ENCODE measurements around the gene ZNF664.

Gene ZNF664

DNA sequence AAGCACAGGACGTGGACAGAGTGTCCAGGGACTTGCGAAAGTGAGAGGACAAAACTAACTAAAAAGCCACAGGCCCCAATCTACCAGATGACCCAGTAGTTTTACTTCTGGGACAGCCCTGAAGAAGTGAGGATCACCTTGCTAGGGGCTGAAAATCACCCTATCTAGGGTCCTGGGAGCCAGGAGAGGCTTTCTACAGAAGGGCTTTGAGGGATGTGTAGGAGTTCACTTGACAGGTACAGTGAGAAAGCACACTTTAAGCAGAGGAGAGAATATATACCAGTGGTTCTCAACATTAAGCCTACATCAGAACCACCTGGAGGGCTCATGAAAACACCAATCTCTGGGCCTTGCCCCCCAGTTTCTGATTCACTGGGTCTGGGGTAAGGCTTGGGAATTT is 60.8 kb downstream of the ZNF664 start:
- WGBS, result 94% methylated on average over 2 of the region's 2 CpGs
- peaks cover 8% of the 10 kb centered on the region for H3K4me1 ChIP-seq (ENCODE audit: control insufficient read depth, insufficient read depth, low read depth, low read length)
- H2BK120ac ChIP-seq (ENCODE audit: low read depth, low read length), result no peak overlapping the region
- no peaks in the 10 kb centered on the region for H3K36me3 ChIP-seq (ENCODE audit: control insufficient read depth in 1 of 2, insufficient read depth in 2 of 2, low read depth in 1 of 2, low read length in 2 of 2)
- H3K14ac ChIP-seq (ENCODE audit: low read length in 2 of 2), result no peak overlapping the region
- no peaks in the 10 kb centered on the region for H3K9me3 ChIP-seq (ENCODE audit: control insufficient read depth, low read length)
- no peak overlapping the region for H3K23ac ChIP-seq (ENCODE audit: low read length in 2 of 2)
- no peak overlapping the region for H3K4me2 ChIP-seq (ENCODE audit: low read length, poor library complexity, severe bottlenecking)
- no peak overlapping the region for H2AK5ac ChIP-seq (ENCODE audit: low read length, severe bottlenecking)
- H3K9ac ChIP-seq (ENCODE audit: low read length), result no peak overlapping the region
- no peak overlapping the region for H3K27ac ChIP-seq (ENCODE audit: low read length, poor library complexity, severe bottlenecking)
- H3K18ac ChIP-seq (ENCODE audit: low read depth in 1 of 2, low read length in 2 of 2), result no peak overlapping the region
- H4K91ac ChIP-seq (ENCODE audit: low read length), result no peak overlapping the region
- H2BK5ac ChIP-seq (ENCODE audit: low read depth, low read length, poor library complexity, severe bottlenecking), result no peak overlapping the region
- no peaks in the 10 kb centered on the region for H3K27me3 ChIP-seq (ENCODE audit: control insufficient read depth in 1 of 2, insufficient read depth in 1 of 2, low read length in 2 of 2)
- H2BK15ac ChIP-seq (ENCODE audit: low read depth, poor library complexity, severe bottlenecking), result no peak overlapping the region
- H3K4me3 ChIP-seq (ENCODE audit: insufficient read depth in 1 of 2, low read depth in 1 of 2, low read length in 2 of 2), result no peak overlapping the region
- H2BK12ac ChIP-seq (ENCODE audit: low read length in 2 of 2), result no peak overlapping the region
- peaks cover 2% of the 10 kb centered on the region for H3K79me1 ChIP-seq (replicated peaks; ENCODE audit: low read length, poor library complexity, severe bottlenecking)
- H2AFZ ChIP-seq (ENCODE audit: low read depth, low read length), result no peak overlapping the region
- no peak overlapping the region for H3K4ac ChIP-seq (ENCODE audit: low read depth in 1 of 2, low read length in 2 of 2)
- no peak overlapping the region for H4K8ac ChIP-seq (ENCODE audit: low read length)
- no peak for DNase-seq

DNA sequence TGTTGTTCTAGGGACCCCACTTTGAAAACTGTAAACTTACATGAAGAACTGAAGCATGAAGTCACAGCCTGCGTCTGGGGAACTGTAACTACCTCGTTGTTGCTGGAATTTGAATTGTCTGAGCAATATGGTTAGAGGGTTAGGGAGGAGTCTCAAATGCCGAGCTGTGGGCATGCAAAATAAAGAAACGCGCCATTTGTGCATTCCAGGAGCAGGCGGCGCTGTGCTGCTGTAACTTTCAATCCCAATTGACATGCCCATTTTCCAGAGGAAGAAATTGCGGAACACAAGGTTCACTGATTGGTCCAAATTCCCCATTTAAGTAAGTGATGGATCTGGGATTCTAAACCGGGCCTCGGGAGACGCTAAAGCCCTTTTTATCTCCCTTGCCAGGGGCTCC is 61.3 kb downstream of the ZNF664 start:
- H3K4ac ChIP-seq (ENCODE audit: low read depth in 1 of 2, low read length in 2 of 2), result no peak overlapping the region
- no peak overlapping the region for H4K8ac ChIP-seq (ENCODE audit: low read length)
- DNase-seq, result no peak
- no peak overlapping the region for H3K18ac ChIP-seq (ENCODE audit: low read depth in 1 of 2, low read length in 2 of 2)
- H3K4me3 ChIP-seq (ENCODE audit: insufficient read depth in 1 of 2, low read depth in 1 of 2, low read length in 2 of 2), result no peak overlapping the region
- H2BK12ac ChIP-seq (ENCODE audit: low read length in 2 of 2), result no peak overlapping the region
- H3K4me2 ChIP-seq (ENCODE audit: low read length, poor library complexity, severe bottlenecking), result no peak overlapping the region
- H3K27me3 ChIP-seq (ENCODE audit: control insufficient read depth in 1 of 2, insufficient read depth in 1 of 2, low read length in 2 of 2), result no peaks in the 10 kb centered on the region
- H3K27ac ChIP-seq (ENCODE audit: low read length, poor library complexity, severe bottlenecking), result no peak overlapping the region
- no peak overlapping the region for H3K14ac ChIP-seq (ENCODE audit: low read length in 2 of 2)
- no peaks in the 10 kb centered on the region for H3K36me3 ChIP-seq (ENCODE audit: control insufficient read depth in 1 of 2, insufficient read depth in 2 of 2, low read depth in 1 of 2, low read length in 2 of 2)
- no peak overlapping the region for H3K23ac ChIP-seq (ENCODE audit: low read length in 2 of 2)
- 84% methylated on average over 11 of the region's 11 CpGs for WGBS
- H4K91ac ChIP-seq (ENCODE audit: low read length), result no peak overlapping the region
- H3K9ac ChIP-seq (ENCODE audit: low read length), result no peak overlapping the region
- H2AK5ac ChIP-seq (ENCODE audit: low read length, severe bottlenecking), result no peak overlapping the region
- H2BK5ac ChIP-seq (ENCODE audit: low read depth, low read length, poor library complexity, severe bottlenecking), result no peak overlapping the region
- H2BK120ac ChIP-seq (ENCODE audit: low read depth, low read length), result no peak overlapping the region
- no peaks in the 10 kb centered on the region for H3K9me3 ChIP-seq (ENCODE audit: control insufficient read depth, low read length)
- peaks cover 2% of the 10 kb centered on the region for H3K79me1 ChIP-seq (replicated peaks; ENCODE audit: low read length, poor library complexity, severe bottlenecking)
- no peak overlapping the region for H2BK15ac ChIP-seq (ENCODE audit: low read depth, poor library complexity, severe bottlenecking)
- peaks cover 8% of the 10 kb centered on the region for H3K4me1 ChIP-seq (ENCODE audit: control insufficient read depth, insufficient read depth, low read depth, low read length)
- H2AFZ ChIP-seq (ENCODE audit: low read depth, low read length), result no peak overlapping the region

DNA sequence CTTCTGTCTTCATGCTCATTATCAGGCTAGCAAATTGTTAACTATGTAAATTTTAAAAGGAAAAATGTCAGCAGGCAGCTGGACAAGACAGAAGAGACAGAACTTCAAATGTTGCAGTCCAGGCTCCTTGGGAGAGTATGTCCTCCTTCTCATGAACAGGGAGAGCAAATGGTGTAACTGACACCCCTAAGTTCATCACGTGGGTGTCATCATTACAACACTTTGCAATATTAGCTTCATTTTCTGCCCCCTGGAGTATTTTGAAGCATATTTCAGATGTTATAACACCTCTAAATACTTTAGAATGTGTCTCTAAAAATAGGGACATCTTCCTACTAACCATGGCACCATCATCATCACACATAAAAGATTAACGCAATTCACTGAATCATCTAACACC is 62.1 kb downstream of the ZNF664 start:
- Histone ChIP-seq H3K9me3 (ENCODE audit: control insufficient read depth, low read length) (no peaks in the 10 kb centered on the region), H3K27me3 (ENCODE audit: control insufficient read depth in 1 of 2, insufficient read depth in 1 of 2, low read length in 2 of 2) (no peaks in the 10 kb centered on the region), H3K23ac (ENCODE audit: low read length in 2 of 2) (no peak overlapping the region), H3K4me3 (ENCODE audit: insufficient read depth in 1 of 2, low read depth in 1 of 2, low read length in 2 of 2) (no peak overlapping the region), H4K8ac (ENCODE audit: low read length) (no peak overlapping the region), H3K36me3 (ENCODE audit: control insufficient read depth in 1 of 2, insufficient read depth in 2 of 2, low read depth in 1 of 2, low read length in 2 of 2) (no peaks in the 10 kb centered on the region), H2BK5ac (ENCODE audit: low read depth, low read length, poor library complexity, severe bottlenecking) (no peak overlapping the region), H4K91ac (ENCODE audit: low read length) (no peak overlapping the region), H3K18ac (ENCODE audit: low read depth in 1 of 2, low read length in 2 of 2) (no peak overlapping the region), H3K79me1 (replicated peaks; ENCODE audit: low read length, poor library complexity, severe bottlenecking) (peaks cover 2% of the 10 kb centered on the region), H2BK12ac (ENCODE audit: low read length in 2 of 2) (no peak overlapping the region), H2AFZ (ENCODE audit: low read depth, low read length) (no peak overlapping the region), H3K27ac (ENCODE audit: low read length, poor library complexity, severe bottlenecking) (no peak overlapping the region), H2AK5ac (ENCODE audit: low read length, severe bottlenecking) (no peak overlapping the region), H3K4ac (ENCODE audit: low read depth in 1 of 2, low read length in 2 of 2) (no peak overlapping the region), H2BK120ac (ENCODE audit: low read depth, low read length) (no peak overlapping the region), H3K4me1 (ENCODE audit: control insufficient read depth, insufficient read depth, low read depth, low read length) (peaks cover 5% of the 10 kb centered on the region), H3K9ac (ENCODE audit: low read length) (no peak overlapping the region), H3K4me2 (ENCODE audit: low read length, poor library complexity, severe bottlenecking) (no peak overlapping the region), H3K14ac (ENCODE audit: low read length in 2 of 2) (no peak overlapping the region), H2BK15ac (ENCODE audit: low read depth, poor library complexity, severe bottlenecking) (no peak overlapping the region)
- no peak for DNase-seq
- whole genome bisulfite sequencing, result 98% methylated on average over 1 of the region's 2 CpGs

DNA sequence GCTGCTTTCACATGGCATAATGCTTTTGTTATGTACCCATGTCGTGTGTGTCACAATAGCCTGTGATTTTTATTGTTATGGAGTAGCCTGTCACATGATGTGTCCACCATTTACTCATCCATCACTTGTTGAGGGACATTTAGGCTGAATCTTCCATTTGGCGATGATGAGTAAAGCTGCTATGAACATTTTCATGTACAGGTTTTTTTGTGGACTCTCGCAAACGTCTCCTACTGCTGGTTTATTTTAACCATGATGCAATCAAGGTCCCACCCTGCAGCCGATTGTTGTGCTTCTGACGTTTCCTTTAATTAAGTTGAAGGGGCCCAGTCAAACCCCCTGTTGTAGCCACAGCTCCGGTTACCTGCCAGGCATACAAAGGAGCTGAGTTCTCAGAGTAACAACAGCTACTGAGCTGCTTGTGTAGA is 63.2 kb downstream of the ZNF664 start:
- H3K9me3 ChIP-seq (ENCODE audit: control insufficient read depth, low read length), result no peaks in the 10 kb centered on the region
- no peak overlapping the region for H3K4me3 ChIP-seq (ENCODE audit: insufficient read depth in 1 of 2, low read depth in 1 of 2, low read length in 2 of 2)
- H2BK120ac ChIP-seq (ENCODE audit: low read depth, low read length), result no peak overlapping the region
- no peak overlapping the region for H3K23ac ChIP-seq (ENCODE audit: low read length in 2 of 2)
- H2BK12ac ChIP-seq (ENCODE audit: low read length in 2 of 2), result no peak overlapping the region
- H3K36me3 ChIP-seq (ENCODE audit: control insufficient read depth in 1 of 2, insufficient read depth in 2 of 2, low read depth in 1 of 2, low read length in 2 of 2), result no peaks in the 10 kb centered on the region
- peaks cover 2% of the 10 kb centered on the region for H3K4me1 ChIP-seq (ENCODE audit: control insufficient read depth, insufficient read depth, low read depth, low read length)
- WGBS, result 61% methylated on average over 7 of the region's 7 CpGs
- no peak for DNase-seq
- H3K14ac ChIP-seq (ENCODE audit: low read length in 2 of 2), result no peak overlapping the region
- H3K27ac ChIP-seq (ENCODE audit: low read length, poor library complexity, severe bottlenecking), result no peak overlapping the region
- H2BK15ac ChIP-seq (ENCODE audit: low read depth, poor library complexity, severe bottlenecking), result no peak overlapping the region
- peaks cover 2% of the 10 kb centered on the region for H3K79me1 ChIP-seq (replicated peaks; ENCODE audit: low read length, poor library complexity, severe bottlenecking)
- peak overlapping the region; percentile 64 for H3K9ac ChIP-seq (ENCODE audit: low read length)
- peak overlapping the region in 1 of 2 experiments; percentile 40 for H3K4ac ChIP-seq (ENCODE audit: low read depth in 1 of 2, low read length in 2 of 2)
- no peaks in the 10 kb centered on the region for H3K27me3 ChIP-seq (ENCODE audit: control insufficient read depth in 1 of 2, insufficient read depth in 1 of 2, low read length in 2 of 2)
- H4K91ac ChIP-seq (ENCODE audit: low read length), result no peak overlapping the region
- no peak overlapping the region for H3K18ac ChIP-seq (ENCODE audit: low read depth in 1 of 2, low read length in 2 of 2)
- H4K8ac ChIP-seq (ENCODE audit: low read length), result no peak overlapping the region
- H2AFZ ChIP-seq (ENCODE audit: low read depth, low read length), result peak overlapping the region; percentile 36
- no peak overlapping the region for H3K4me2 ChIP-seq (ENCODE audit: low read length, poor library complexity, severe bottlenecking)
- H2AK5ac ChIP-seq (ENCODE audit: low read length, severe bottlenecking), result no peak overlapping the region
- no peak overlapping the region for H2BK5ac ChIP-seq (ENCODE audit: low read depth, low read length, poor library complexity, severe bottlenecking)
